Adrenal gland (tissue), 12 donors: ENCODE data around the gene SETX. TPM values are rescaled to one million over a fixed set of nuclear protein-coding genes. Genes with fewer than 3 reads are reported as not detected.

Experiments used
- DNase-seq, 7 donors: peaks; one replicate each; pipeline ENCODE4 v3.0.0-alpha.2; 2019 to 2020
- H3K27ac ChIP-seq, 5 donors: fragments of 200-600 bp; sonication (generic) in 4 of 5; 1 replicate in 3 of 5; 2 replicates in 2 of 5; pipeline versions ENCODE4 v1.5.1 to v1.8.0; 2016 to 2020; ENCODE audit warnings: mild to moderate bottlenecking in 1 of 5
- H3K27me3 ChIP-seq: fragments of 200-600 bp; 2 replicates; pipeline ENCODE4 v1.8.0; 2021
- H3K36me3 ChIP-seq, 2 donors: fragments of 200-600 bp; replicated peaks in 1 of 2; 1 replicate in 1 of 2; 2 replicates in 1 of 2; pipeline versions ENCODE4 v1.5.1 to v1.8.0; 2018 to 2022
- H3K4me1 ChIP-seq, 2 donors: fragments of 200-600 bp; replicated peaks in 1 of 2; 1 replicate in 1 of 2; 2 replicates in 1 of 2; pipeline versions ENCODE4 v1.5.1 to v1.8.0; 2018 to 2021
- H3K4me3 ChIP-seq, 4 donors: fragments of 200-600 bp; sonication (generic) in 3 of 4; one replicate each; pipeline ENCODE4 v1.5.1; 2016 to 2018
- H3K9me3 ChIP-seq, 3 donors: fragments of 200-600 bp; sonication (generic) in 1 of 3; replicated peaks in 1 of 3; 1 replicate in 2 of 3; 2 replicates in 1 of 3; pipeline versions ENCODE4 v1.5.1 to v1.8.0; 2016 to 2021
- POLR2A ChIP-seq, 2 donors: fragments of 450-650 bp; IDR thresholded peaks; one replicate each; pipeline ENCODE4 v1.6.1; 2017; ENCODE audit warnings: antibody characterized with exemption in 2 of 2, mild to moderate bottlenecking in 2 of 2, moderate library complexity in 1 of 2
- WGBS, 4 donors: extraction: QIAGEN DNeasy Blood & Tissue Kit in 2 of 4; methylation state at CpG; one replicate each; pipeline versions ENCODE4 v1.1.5 to v1.1.7; 2013 to 2017; 5-methylcytosine and 5-hydroxymethylcytosine counted together
- intact Hi-C, 2 donors: fragments of 100-400 bp; cut with DNase I; formaldehyde crosslinking; loops; one replicate each; pipeline versions ENCODE4 v1.14.1 to v1.15.0; 2022 to 2023
- polyA plus RNA-seq, 3 donors: library from polyadenylated mRNA; stranded (reverse); fragments of 200-250 nt in 2 of 3; fragments of 350-450 nt in 1 of 3; fragmentation: Illumina TruSeq in 1 of 3; extraction: RNeasy Lipid Tissue Mini Kit (QIAGEN cat#74804) in 1 of 3; gene quantifications; one replicate each; pipeline ENCODE4 v1.2.3, GENCODE V29; 2013 to 2014
- total RNA-seq, 9 donors: library from RNA; depleted of rRNA in 4 of 9; stranded (reverse); fragments of >200 nt in 4 of 9; fragments of 120-200 nt in 1 of 9; fragmentation: NEBNext Ultra II Directional in 1 of 9; extraction: Animal tissue kit (Norgen Biotek cat#: 25700) in 1 of 9; gene quantifications; one replicate each; pipeline versions ENCODE4 v1.1.0 to v1.2.4, GENCODE V29; 2013 to 2023
- TF ChIP-seq, protein P1 (sequence below), 6 experiments: fragments of 450-650 bp in 4 of 6; fragments of 200-600 bp in 2 of 6; sonication (generic) in 1 of 6; IDR thresholded peaks; 1 replicate in 5 of 6; 2 replicates in 1 of 6; pipeline versions ENCODE4 v1.5.1 to v1.8.0; 2016 to 2021; ENCODE audit warnings: antibody characterized with exemption in 6 of 6, mild to moderate bottlenecking in 2 of 6, moderate library complexity in 1 of 6
- donor health status: healthy with polysubstance abuse.
- donor health status: Bipolar disorder and iron deficiency.
- donor health status: DM: yes; HTN: yes; CAD: no.
- donor health status: DM: no; HTN: no; CAD: no.
- donor health status: DM: no; HTN: no; CAD: no.
- donor health status: DM: yes; HTN: yes; CAD: no.

SETX gene
- total and polyA plus RNA-seq, 12 donors: 20.3 to 71.7 (median 42.6) TPM

DNA sequence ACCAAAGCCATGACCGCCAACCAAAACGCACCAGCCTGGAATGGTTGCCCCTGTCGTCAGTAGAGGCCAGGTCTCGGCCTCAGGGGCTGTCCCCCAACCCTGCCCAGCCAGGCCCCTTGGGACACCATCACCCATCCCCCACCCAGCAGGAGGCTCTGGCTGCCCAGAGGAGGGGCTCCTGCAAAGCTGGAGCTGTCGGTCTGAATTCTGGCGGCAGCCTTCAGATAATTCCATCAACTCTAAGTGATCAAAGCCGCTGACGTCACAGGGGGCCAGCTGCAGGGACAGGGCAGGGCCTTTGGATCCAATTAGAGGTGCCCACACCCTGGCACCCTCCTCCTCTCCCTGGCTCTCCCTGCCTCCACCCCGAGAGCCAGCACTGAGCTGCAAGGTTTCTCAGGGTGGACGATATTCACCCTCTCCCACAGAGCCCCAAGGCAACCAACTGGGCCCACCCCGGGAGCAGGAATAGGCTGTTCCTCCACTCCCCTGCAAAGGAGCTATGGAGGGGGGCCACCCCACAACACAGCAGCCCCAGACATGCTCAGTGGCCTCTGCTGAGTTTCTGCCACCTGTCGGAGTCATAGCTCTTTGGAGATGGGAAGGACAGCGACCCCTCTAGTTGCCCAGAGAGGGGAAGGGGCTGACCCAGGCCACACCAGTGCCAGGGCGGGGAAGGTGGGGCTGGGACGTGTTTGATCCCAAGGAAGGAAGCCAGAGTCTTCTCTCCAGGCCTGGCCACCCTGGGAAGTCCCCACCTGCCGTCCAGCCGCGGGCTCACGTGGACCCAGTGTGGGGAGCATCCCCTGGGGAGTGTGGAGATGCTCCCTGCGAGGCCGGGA, 114.6 kb downstream of the SETX start:
- no peak for TF ChIP-seq POLR2A (IDR thresholded peaks at IDR 0.05)
- TF ChIP-seq, protein P1, sequence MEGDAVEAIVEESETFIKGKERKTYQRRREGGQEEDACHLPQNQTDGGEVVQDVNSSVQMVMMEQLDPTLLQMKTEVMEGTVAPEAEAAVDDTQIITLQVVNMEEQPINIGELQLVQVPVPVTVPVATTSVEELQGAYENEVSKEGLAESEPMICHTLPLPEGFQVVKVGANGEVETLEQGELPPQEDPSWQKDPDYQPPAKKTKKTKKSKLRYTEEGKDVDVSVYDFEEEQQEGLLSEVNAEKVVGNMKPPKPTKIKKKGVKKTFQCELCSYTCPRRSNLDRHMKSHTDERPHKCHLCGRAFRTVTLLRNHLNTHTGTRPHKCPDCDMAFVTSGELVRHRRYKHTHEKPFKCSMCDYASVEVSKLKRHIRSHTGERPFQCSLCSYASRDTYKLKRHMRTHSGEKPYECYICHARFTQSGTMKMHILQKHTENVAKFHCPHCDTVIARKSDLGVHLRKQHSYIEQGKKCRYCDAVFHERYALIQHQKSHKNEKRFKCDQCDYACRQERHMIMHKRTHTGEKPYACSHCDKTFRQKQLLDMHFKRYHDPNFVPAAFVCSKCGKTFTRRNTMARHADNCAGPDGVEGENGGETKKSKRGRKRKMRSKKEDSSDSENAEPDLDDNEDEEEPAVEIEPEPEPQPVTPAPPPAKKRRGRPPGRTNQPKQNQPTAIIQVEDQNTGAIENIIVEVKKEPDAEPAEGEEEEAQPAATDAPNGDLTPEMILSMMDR (IDR thresholded peaks at IDR 0.05): no peak
- Histone ChIP-seq H3K9me3 (no peaks in the 10 kb centered on the region), H3K27ac (peak overlapping the region in 2 of 5 donors; percentile 26 to 56), H3K4me1 (peaks cover 9 to 37% of the 10 kb centered on the region in 2 donors), H3K27me3 (no peaks in the 10 kb centered on the region), H3K4me3 (peak overlapping the region in 1 of 4 donors; percentile 72), H3K36me3 (no peaks in the 10 kb centered on the region)
- WGBS, 4 donors: 46 to 74% (median 53%) methylated on average over 6 to 21 of the region's 21 CpGs
- DNase-seq: peak in 5 of 7 donors; percentile 39 to 82 (median 46)
- intact Hi-C loops: loop anchor here (5.0 kb wide), 2 partner anchors 73 to 478 kb away; no protein-coding TSS in a partner anchor

DNA sequence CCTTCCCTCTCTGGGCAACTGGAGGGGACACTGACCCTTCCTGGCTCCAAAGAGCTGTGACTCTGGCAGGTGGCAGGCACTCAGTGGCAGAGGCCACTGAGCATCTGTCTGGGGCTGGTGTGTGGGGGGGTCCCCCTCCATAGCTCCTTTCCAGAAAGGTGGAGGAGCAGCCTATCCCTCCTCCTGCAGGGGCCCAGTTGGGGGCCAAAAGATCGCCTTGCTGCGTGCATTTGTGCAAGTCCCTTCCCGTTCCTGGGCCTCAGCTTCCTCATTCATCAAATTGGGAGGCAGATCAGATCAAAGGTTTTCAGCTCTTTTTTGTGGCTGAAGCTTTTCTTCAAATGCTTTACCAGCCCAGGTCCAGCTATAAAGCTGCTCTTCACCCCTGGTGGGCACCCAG, 115.3 kb downstream of the SETX start:
- WGBS, 4 donors: 25 to 67% (median 59%) methylated on average over 3 of the region's 3 CpGs
- Histone ChIP-seq H3K4me1 (peaks cover 2 to 30% of the 10 kb centered on the region in 2 donors), H3K4me3 (no peak overlapping the region), H3K9me3 (no peaks in the 10 kb centered on the region), H3K36me3 (no peaks in the 10 kb centered on the region), H3K27ac (no peak overlapping the region), H3K27me3 (no peaks in the 10 kb centered on the region)
- no peak for DNase-seq
- TF ChIP-seq, protein P1 (IDR thresholded peaks at IDR 0.05): no peak
- no peak for TF ChIP-seq POLR2A (IDR thresholded peaks at IDR 0.05)
- intact Hi-C loops: loop anchor here (5.0 kb wide), 2 partner anchors 72 to 477 kb away; no protein-coding TSS in a partner anchor

DNA sequence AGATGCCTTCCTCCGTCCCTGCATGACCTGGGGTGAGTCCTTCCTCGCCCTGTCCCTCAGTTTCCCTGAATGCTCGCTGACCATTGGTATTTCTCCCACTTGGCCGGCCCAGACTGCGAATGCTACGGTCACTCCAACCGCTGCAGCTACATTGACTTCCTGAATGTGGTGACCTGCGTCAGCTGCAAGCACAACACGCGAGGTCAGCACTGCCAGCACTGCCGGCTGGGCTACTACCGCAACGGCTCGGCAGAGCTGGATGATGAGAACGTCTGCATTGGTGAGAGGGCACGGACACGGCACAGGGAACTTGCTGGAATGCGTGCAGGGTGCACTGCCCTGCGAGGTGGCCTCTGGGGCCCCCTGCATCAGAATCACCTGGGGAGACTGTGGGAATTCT, 115.8 kb downstream of the SETX start:
- H3K27me3 ChIP-seq: no peaks in the 10 kb centered on the region
- H3K4me1 ChIP-seq: peaks cover 0 to 25% of the 10 kb centered on the region in 2 donors
- 72 to 85% (median 80%) methylated on average over 11 to 19 of the region's 19 CpGs for WGBS, 4 donors
- DNase-seq: no peak
- H3K27ac ChIP-seq: no peak overlapping the region
- H3K4me3 ChIP-seq: no peak overlapping the region
- H3K36me3 ChIP-seq: no peaks in the 10 kb centered on the region
- no peaks in the 10 kb centered on the region for H3K9me3 ChIP-seq
- intact Hi-C loops: loop anchor here (5.0 kb wide), 2 partner anchors 72 to 477 kb away; no protein-coding TSS in a partner anchor
- TF ChIP-seq, protein P1 (IDR thresholded peaks at IDR 0.05): no peak
- TF ChIP-seq POLR2A (IDR thresholded peaks at IDR 0.05): no peak

DNA sequence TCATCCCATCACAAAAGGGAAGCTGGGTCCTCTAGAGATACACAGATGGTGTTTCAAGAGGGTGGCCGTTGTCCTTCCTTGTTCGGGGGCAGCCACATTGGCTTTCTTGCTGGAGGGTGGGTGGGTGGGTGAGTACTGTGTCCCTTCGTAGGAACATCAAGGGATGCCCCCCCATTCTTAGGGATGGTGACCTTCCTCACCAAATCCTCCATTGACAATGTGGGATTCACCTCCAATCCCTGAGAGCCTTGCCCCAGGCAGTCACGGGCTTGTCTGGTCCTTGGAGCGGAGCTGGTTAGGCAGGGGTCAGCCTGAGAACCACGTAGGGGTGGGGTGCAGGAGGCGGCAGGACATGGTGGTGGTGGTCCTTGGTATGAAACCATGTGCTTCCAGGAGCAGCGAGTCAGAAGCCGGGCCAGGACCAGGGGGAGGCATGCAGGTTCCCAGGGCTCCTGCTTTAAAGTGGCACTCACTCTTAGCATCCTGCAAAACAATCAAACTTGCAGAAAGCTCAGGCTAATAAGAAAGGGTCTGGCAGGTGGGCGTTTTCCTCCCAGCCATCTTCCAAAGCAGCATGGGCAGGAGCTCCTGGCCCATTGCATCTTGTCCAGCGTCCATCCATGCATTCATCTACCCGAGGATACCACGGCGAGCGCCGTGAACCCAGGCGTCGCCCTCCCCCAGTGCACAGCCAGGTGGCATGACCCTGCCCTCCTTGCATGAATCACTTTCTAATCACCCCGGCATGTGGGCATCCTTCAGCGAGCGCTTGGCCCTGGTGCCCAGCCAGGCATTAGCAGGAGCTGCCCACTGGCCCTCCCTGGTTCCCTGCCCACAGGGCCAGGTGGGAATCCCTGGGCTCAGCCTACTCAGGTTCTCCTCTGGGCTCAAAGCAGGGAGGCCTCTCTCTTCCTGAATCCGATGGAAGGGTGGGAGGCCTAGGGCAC, 116.5 kb downstream of the SETX start:
- no peak for DNase-seq
- no peaks in the 10 kb centered on the region for H3K36me3 ChIP-seq
- no peak for TF ChIP-seq POLR2A (IDR thresholded peaks at IDR 0.05)
- TF ChIP-seq, protein P1 (IDR thresholded peaks at IDR 0.05): no peak
- 73 to 93% (median 79%) methylated on average over 16 to 22 of the region's 22 CpGs for WGBS, 4 donors
- H3K4me1 ChIP-seq: peaks cover 0 to 18% of the 10 kb centered on the region in 2 donors
- intact Hi-C loops: loop anchor here (5.0 kb wide), 2 partner anchors 71 to 476 kb away; no protein-coding TSS in a partner anchor
- no peak overlapping the region for H3K4me3 ChIP-seq
- no peak overlapping the region for H3K27ac ChIP-seq
- no peaks in the 10 kb centered on the region for H3K27me3 ChIP-seq
- no peaks in the 10 kb centered on the region for H3K9me3 ChIP-seq
